ENCODE measurements around the gene ANLN. TPM values are rescaled to one million over a fixed set of nuclear protein-coding genes. Genes with fewer than 3 reads are reported as not detected.

Gene ANLN
- polyA plus RNA-seq, 1 donor (not counting 4 experiments of a cell fraction or from before 2014, with no cell fraction given), result 65.8 TPM

DNA sequence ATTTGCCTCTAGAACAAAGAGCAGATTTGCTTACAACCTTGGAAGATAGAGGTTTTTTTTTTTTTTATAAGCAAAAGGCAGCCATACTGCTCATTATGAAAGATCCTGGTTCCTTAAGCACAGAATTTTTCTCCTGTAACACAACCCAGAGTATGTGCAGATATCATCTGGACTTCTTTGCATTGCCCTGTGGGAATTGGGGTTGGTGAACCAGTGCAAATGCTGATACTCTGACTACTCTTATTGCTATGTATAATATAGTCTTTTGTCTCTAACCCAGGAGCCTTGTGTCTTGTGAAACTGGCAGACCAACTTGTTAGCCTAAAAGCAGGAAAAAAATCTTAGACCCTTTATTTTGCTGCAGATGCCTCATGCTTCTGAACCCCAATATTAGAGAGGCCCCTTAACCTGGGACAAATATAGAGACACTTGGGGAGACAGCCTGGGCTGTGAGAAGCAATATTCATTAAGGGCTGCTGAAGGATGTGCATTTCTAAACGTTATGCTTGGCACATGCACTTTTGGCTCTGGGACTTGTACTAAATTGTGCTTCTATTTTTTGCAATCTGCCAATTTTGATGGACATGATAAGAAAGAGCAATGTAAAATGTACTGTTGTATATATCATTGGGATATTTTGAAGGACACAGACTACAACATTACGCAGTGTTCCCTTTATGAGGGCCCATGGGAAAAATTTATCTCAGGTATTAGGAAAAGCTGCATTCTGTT lies 78.9 kb downstream of the ANLN start:
- FAIRE-seq, result no peak
- dilution Hi-C loops (cut with MboI; ENCODE audit: extremely low pct_ligation_motif_present, low sequenced_read_pairs), result no loop called here

DNA sequence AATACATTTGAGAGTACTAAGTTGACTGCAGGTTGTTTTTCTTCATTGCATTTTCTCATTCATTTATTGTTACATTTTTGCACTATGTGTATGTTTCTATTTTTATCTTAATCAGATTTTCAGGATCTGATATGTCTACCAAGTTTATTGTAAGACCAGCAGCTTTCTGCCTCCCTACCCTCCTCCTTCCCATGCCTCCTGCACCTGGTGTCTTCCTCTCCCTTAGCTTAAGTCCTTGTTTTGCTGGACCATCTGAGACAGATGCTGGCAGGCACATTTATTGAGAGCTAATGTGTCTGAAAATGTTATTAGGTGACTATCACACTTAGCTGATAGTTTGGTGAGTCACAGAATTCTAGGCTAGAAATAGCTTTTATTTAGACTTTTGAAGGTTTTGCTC lies 79.6 kb downstream of the ANLN start:
- no peak overlapping the region for H2AFZ ChIP-seq (ENCODE audit: control insufficient read depth, low read length)
- H3K27ac ChIP-seq (ENCODE audit: control insufficient read depth, insufficient read depth, low read length), result no peak overlapping the region
- H3K36me3 ChIP-seq (ENCODE audit: control insufficient read depth in 2 of 2, extremely low read depth in 1 of 2, insufficient read depth in 2 of 2, low read length in 2 of 2), result no peaks in the 10 kb centered on the region
- no peak overlapping the region for H3K9ac ChIP-seq (ENCODE audit: control insufficient read depth, extremely low read depth, insufficient read depth, low read length)
- dilution Hi-C loops (cut with MboI; ENCODE audit: extremely low pct_ligation_motif_present, low sequenced_read_pairs), result no loop called here
- no peaks in the 10 kb centered on the region for H3K79me2 ChIP-seq (ENCODE audit: control insufficient read depth, insufficient read depth, low read length)
- TF ChIP-seq, protein P1, sequence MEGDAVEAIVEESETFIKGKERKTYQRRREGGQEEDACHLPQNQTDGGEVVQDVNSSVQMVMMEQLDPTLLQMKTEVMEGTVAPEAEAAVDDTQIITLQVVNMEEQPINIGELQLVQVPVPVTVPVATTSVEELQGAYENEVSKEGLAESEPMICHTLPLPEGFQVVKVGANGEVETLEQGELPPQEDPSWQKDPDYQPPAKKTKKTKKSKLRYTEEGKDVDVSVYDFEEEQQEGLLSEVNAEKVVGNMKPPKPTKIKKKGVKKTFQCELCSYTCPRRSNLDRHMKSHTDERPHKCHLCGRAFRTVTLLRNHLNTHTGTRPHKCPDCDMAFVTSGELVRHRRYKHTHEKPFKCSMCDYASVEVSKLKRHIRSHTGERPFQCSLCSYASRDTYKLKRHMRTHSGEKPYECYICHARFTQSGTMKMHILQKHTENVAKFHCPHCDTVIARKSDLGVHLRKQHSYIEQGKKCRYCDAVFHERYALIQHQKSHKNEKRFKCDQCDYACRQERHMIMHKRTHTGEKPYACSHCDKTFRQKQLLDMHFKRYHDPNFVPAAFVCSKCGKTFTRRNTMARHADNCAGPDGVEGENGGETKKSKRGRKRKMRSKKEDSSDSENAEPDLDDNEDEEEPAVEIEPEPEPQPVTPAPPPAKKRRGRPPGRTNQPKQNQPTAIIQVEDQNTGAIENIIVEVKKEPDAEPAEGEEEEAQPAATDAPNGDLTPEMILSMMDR (optimal IDR thresholded peaks at IDR 0.05 in 1 of 3, IDR thresholded peaks at IDR 0.05 in 1 of 3, conservative IDR thresholded peaks at IDR 0.05 in 1 of 3; ENCODE audit: extremely low read depth in 1 of 3, insufficient read depth in 2 of 3, low read length in 3 of 3), result no peak
- no peak for TF ChIP-seq EZH2 (IDR thresholded peaks at IDR 0.05; ENCODE audit: low read length)
- no peaks in the 10 kb centered on the region for H3K9me1 ChIP-seq (ENCODE audit: control insufficient read depth, extremely low read depth, insufficient read depth, low read length)
- peaks cover 11% of the 10 kb centered on the region for H3K4me1 ChIP-seq (ENCODE audit: control insufficient read depth, extremely low read depth, insufficient read depth, low read length)
- no peaks in the 10 kb centered on the region for H3K9me3 ChIP-seq (ENCODE audit: control insufficient read depth, low read depth, low read length)
- no peak overlapping the region for H3K4me3 ChIP-seq (ENCODE audit: control insufficient read depth in 2 of 3, extremely low read depth in 1 of 3, insufficient read depth in 2 of 3, low read depth in 1 of 3, low read length in 3 of 3)
- DNase-seq (ENCODE audit: low read depth, low spot score) (no peak), FAIRE-seq (no peak)
- no peak overlapping the region for H3K4me2 ChIP-seq (ENCODE audit: control insufficient read depth, extremely low read depth, insufficient read depth, low read depth, low read length)
- no peaks in the 10 kb centered on the region for H4K20me1 ChIP-seq (ENCODE audit: control insufficient read depth, extremely low read depth, insufficient read depth, low read length)
- no peaks in the 10 kb centered on the region for H3K27me3 ChIP-seq (ENCODE audit: control insufficient read depth, extremely low read depth, insufficient read depth, low read length)

More for the DNA sequence above, 78.9 kb downstream of the ANLN start:
- no peaks in the 10 kb centered on the region for H3K36me3 ChIP-seq (ENCODE audit: control insufficient read depth in 2 of 2, extremely low read depth in 1 of 2, insufficient read depth in 2 of 2, low read length in 2 of 2)
- no peaks in the 10 kb centered on the region for H3K9me1 ChIP-seq (ENCODE audit: control insufficient read depth, extremely low read depth, insufficient read depth, low read length)
- no peak for DNase-seq (ENCODE audit: low read depth, low spot score)
- no peaks in the 10 kb centered on the region for H3K79me2 ChIP-seq (ENCODE audit: control insufficient read depth, insufficient read depth, low read length)
- H2AFZ ChIP-seq (ENCODE audit: control insufficient read depth, low read length), result no peak overlapping the region
- no peak overlapping the region for H3K9ac ChIP-seq (ENCODE audit: control insufficient read depth, extremely low read depth, insufficient read depth, low read length)
- no peak overlapping the region for H3K4me3 ChIP-seq (ENCODE audit: control insufficient read depth in 2 of 3, extremely low read depth in 1 of 3, insufficient read depth in 2 of 3, low read depth in 1 of 3, low read length in 3 of 3)
- H4K20me1 ChIP-seq (ENCODE audit: control insufficient read depth, extremely low read depth, insufficient read depth, low read length), result no peaks in the 10 kb centered on the region
- no peaks in the 10 kb centered on the region for H3K9me3 ChIP-seq (ENCODE audit: control insufficient read depth, low read depth, low read length)
- H3K4me1 ChIP-seq (ENCODE audit: control insufficient read depth, extremely low read depth, insufficient read depth, low read length), result peaks cover 4% of the 10 kb centered on the region
- H3K27me3 ChIP-seq (ENCODE audit: control insufficient read depth, extremely low read depth, insufficient read depth, low read length), result no peaks in the 10 kb centered on the region
- H3K4me2 ChIP-seq (ENCODE audit: control insufficient read depth, extremely low read depth, insufficient read depth, low read depth, low read length), result no peak overlapping the region
- TF ChIP-seq, protein P1 (optimal IDR thresholded peaks at IDR 0.05 in 1 of 3, IDR thresholded peaks at IDR 0.05 in 1 of 3, conservative IDR thresholded peaks at IDR 0.05 in 1 of 3; ENCODE audit: extremely low read depth in 1 of 3, insufficient read depth in 2 of 3, low read length in 3 of 3), result no peak
- H3K27ac ChIP-seq (ENCODE audit: control insufficient read depth, insufficient read depth, low read length), result no peak overlapping the region

Measured in keratinocyte (primary cell).